ENCODE data around the gene UQCRH.
"Not testable (repeated sequence)": the region's sequence is repeated elsewhere in the genome, so short reads cannot be mapped to it uniquely, and the experiment has no call there.

UQCRH gene

DNA sequence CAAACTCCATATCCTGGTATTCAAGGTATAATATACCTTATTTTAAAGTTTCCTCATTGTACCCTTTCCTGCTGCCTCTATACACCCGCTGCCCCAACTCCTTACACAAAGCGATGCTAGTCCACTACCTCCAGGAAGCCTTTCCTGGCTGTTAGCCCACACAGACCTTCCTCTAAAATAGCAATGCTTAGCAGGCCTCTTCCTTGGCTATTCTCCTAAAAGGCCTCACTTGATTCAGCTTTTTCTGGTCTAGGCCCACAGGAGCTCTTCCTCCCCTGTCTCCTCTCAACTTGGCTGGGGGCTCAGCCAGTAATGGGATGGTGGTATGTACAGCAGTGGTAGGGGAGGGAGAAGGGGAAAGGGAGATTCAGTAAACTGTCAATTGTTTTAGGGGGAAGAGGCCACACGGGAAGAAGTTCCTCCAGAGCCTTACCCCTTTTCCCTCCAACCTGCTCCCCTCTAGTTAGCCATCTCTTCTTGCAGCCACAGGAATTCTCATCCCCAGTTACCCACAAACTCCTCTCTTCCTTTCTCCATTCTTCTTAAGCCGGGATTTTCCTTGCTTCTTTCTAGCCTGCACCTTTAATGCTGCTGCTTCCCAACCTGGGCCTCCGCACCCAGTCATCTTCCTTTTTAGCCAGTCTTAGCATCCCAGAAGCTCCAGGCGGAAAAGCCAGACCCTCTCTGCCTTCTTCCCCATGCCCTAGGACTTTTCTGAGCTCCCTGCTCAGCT, 2.7 kb upstream of the UQCRH start:
- no peak for FAIRE-seq

- no peak for FAIRE-seq
Measured at GRCh38 chr1:46301406-46301807, 2.1 kb upstream of the UQCRH start.

DNA sequence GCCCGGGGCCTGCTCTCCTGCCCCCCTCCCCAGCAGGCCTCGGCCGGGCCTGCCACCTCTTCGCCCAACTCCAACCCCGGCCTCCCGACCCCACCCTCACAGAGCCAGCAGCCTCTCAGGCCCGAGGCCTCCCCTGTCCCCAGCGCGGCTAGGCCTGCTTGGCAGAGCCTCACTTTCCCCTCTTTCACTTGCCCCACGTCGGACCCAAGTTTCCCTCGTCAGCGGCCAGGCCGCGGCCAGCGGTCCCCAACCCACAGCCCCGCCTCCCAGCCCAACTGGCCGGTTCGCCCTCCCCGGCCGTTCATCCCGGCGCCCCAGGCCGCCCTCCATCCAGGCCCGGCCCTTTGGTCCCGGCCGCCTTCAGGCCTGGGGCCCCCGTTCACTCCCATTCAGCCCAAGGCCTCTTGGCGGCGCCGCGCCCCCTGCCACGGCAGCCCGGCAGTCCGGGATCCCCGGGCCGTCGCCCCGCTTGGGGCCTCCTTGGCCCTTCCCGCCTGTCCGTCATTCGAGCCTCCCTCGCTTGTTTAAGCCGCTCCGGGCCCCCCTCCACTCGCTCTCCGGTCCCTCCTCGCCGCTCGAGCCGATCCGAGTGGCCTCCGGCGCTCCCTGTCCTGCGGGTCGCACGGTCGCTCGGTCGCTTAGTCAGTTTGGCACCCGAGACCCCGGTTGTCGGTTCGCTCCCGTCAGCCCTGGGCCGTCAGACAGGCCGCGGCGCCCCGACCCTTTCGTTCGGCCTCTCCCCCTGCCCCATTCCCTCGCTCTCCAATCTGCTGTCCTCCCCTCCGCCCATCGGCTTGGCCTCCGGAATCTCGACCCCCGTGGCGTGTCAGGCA, 1.5 kb upstream of the UQCRH start:
- no peak for FAIRE-seq

- no peak for FAIRE-seq
Measured at GRCh38 chr1:46302641-46303037, 859 bp upstream of the UQCRH start.

- no peak for FAIRE-seq
Measured at GRCh38 chr1:46303872-46304326, 401 bp downstream of the UQCRH start.

DNA sequence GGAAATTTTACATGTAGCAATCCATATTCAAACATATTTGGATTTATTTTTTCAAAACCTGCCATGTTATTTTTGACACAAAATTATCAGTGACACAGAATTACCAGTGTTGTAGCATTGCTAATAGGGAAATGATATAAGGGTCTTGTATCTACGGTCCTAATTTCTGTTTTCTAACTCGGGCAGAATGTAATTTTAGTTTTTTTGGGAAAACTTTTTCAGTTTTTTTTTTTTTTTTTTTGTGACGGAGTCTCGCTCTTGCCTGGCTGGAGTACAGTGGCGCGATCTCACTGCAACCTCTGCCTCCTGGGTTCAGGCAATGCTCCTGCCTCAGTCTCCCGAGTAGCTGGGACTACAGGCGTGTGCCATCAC, 2.6 kb downstream of the UQCRH start:
- FAIRE-seq, result no peak

DNA sequence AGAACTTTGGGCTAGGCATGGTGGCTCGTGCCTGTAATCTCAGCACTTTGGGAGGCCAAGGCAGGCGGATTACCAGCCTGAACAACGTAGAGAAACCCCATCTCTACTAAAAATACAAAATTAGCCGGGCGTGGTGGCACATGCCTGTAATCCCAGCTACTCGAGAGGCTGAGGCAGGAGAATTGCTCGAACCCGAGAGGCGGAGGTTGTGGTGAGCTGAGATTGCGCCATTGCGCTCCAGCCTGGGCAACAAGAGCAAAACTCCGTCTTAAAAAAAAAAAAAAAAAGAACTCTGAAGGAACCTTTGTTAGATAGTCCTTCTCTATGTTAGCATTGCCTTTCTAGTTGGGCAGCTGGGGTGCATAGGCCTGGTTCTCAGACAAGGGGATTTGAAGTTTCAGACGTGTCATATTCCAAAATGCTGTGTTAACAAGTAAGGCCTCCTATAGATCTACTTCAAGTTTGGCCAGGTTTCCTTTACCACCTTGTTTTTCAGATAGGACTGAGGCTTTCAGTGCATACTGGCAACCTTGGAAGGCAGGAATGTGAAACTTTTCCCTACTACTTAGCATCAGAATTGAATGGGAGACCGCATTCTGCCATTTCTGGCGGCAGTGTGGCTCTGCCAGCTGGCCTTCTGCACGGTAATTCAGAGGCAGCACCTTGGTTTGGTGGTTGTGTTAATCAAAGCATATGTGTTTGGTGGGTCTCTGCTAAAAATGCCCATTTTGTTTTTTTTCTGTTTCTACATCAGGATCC, 6.1 kb downstream of the UQCRH start:
- FAIRE-seq, result no peak

GRCh38 chr1:46310321-46310720, 6.8 kb downstream of the UQCRH start:
- FAIRE-seq, result no peak

DNA sequence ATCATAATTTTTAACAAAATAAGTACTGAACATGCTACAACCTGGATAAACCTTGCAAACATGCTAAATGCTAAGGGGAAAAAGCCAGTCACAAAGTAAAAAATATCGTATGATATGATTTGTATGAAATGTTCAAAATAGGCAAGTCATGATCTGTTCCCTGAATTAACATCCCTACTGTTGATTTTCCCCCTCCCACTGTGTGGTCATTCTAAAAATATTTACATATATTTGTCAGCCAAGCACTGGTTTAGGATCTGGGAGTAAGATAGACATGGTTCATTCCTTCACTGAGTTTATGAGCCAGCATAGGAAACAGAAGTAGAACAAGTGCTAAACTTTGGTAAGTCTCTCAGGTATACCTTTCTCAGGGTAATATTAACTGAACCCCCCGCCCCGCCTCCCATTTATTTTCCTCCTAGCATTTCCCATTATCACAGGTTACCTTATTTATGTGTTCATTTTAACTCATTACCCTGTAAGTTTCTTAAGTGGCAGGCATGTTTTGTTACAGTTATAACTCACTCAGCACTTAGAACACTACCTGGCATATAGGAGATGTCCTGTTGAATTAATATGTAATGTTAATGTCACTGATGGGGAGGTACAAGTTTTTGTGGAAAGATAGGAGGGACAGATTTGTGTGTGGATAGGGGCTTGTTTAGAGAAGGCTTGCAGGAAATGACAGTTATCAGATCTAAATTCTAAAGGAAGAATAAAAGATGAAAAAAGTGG, 12.3 kb downstream of the UQCRH start:
- no peak for FAIRE-seq

DNA sequence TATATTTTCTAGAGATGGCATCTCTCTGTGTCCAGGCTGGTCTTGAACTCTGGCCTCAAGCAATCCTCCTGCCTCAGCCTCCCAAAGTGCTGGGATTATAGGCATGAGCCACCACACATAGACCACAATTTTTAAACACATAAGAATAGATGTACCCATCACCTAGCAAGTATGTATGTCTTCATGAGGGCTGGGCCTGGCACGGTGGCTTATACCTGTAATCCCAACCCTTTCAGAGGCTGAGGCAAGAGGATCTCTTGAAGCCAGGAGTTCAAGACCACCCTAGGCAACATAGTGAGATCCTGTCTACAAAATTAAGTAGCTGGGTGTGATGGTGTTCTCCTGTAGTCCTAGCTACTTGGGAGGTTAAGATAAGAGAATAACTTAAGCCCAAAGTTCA, 13.8 kb downstream of the UQCRH start:
- FAIRE-seq, result no peak

DNA sequence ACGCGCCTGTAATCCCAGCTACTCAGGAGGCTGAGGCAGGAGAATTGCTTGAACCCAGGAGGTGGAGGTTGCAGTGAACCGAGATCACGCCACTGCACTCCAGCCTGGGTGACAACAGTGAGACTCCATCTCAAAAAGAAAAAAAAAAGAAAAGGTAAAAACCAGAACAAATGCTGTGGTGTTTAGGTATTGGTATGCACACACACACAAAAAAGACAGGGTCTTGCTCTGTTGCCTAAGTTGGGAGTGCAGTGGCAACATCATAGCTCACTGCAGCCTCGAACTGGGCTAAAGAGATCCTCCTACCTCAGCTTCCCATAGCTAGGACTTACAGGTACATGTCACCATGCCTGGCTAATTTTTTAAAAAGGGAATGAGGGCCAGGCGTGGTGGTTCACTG, 15.8 kb downstream of the UQCRH start:
- not testable (repeated sequence) for FAIRE-seq

DNA sequence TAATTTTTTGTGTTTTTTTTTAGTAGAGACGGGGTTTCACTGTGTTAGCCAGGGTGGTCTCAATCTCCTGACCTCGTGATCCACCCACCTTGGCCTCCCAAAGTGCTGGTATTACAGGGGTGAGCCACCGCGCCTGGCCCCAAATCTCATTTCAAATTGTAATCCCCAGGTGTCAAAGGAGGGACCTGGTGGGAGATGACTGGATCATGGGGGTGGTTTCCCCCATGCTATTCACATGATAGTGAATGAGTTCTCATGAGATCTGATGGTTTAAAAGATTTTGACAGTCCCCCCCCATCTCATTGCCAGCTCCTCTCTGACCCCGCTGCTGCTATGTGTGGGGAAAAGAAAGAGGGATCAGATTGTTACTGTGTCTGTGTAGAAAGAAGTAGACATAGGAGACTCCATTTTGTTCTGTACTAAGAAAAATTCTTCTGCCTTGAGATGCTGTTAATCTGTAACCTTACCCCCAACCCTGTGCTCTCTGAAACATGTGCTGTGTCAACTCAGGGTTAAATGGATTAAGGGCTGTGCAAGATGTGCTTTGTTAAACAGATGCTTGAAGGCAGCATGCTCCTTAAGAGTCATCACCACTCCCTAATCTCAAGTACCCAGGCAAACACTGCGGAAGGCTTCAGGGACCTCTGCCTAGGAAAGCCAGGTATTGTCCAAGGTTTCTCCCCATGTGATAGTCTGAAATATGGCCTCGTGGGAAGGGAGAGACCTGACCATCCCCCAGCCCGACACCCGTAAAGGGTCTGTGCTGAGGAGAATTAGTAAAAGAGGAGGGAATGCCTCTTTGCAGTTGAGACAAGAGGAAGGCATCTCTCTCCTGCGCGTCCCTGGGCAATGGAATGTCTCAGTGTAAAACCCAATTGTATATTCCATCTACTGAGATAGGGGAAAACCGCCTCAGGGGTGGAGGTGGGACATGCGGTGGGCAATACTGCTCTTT, 16.7 kb downstream of the UQCRH start:
- not testable (repeated sequence) for FAIRE-seq

DNA sequence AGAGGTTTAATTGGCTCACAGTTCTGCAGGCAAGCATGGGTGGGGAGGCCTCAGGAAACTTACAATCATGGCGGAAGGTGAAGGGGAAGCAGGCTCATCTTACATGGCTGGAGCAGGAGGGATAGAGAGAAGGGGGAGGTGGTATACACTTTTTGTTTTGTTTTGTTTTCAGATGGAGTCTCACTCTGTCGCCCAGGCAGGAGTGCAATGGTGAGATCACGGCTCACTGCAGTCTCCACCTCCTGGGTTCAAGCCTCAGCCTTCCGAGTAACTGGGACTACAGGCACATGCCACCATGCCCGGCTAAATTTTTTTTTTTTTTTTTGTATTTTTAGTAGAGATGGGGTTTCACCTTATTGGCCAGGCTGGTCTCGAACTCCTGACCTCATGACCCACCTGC, 18.7 kb downstream of the UQCRH start:
- FAIRE-seq, result not testable (repeated sequence)

DNA sequence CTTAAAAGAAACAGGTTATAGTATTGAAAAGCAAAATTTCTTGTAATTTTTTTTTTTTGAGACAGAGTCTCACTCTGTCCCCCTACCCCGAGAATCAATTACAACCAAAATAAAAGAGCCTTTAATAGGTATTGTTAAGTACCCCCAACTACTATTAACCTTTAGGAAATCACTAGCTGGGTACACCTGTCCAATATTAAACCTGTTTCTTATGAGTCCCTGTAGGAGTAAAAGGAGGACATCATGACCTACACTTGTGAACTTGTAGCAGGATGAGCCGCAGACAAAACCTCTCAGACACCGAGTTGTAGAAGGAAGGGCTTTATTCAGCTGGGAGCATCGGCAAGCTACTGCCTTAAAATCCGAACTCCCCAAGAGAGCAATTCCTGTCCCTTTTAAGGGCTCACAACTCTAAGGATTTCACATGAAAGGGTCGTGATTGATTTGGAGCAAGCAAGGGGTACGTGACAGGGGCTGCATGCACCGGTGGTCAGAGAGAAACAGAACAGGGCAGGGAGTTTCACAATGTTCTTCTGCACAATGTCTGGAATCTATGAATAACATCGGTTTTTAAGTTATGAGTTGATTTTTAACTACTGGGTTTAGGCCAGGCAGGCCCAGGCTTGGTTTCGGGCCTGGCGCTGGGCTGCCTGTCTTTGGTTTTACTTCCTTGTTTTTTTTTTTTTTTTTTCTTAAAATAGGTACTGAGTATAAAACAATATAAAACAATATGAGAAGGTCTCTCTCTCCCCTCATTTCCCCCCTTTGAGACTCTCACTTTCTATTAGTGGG, 22.0 kb downstream of the UQCRH start:
- FAIRE-seq, result not testable (repeated sequence)

DNA sequence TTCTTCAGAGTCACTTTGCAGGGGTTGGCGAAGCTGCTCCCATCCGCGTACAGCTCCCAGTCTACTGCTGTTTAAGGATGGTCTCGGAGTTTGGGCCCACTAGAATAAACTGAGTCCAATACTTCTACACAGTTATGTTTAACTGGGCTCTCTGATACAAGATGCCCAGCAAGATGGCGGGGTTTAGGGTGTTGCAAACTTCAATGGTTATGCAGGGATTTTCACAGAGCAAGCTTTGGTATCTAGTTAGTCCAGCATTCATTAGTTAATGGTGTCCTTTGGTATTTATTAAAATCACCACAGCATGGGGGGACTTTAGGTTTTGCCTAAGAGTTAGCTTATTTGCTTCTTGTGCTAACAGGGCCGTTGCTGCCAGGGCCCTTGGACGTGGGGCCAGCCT, 24.7 kb downstream of the UQCRH start:
- FAIRE-seq, result not testable (repeated sequence)

DNA sequence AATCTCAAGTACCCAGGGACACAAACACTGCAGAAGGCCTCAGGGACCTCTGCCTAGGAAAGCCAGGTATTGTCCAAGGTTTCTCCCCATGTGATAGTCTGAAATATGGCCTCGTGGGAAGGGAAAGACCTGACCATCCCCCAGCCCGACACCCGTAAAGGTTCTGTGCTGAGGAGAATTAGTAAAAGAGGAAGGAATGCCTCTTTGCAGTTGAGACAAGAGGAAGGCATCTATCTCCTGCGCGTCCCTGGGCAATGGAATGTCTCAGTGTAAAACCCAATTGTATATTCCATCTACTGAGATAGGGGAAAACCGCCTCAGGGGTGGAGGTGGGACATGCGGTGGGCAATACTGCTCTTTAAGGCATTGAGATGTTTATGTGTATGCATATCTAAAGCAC, 26.3 kb downstream of the UQCRH start:
- not testable (repeated sequence) for FAIRE-seq

DNA sequence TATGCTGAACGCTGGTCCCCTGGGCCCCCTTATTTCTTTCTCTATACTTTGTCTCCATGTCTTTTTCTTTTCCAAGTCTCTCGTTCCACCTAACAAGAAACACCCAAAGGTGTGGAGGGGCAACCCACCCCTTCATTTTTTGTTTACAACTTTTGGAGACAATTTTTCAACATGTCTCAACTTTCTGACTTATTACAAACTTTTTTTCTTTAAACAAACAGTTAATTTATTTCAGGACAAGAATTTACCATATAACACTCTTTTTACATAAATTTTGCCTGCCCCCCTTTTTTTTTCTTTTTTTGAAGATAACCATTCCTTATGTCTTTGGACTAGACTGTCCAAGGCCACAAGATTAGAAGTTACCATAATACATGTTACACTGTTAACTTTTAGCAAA, 26.9 kb downstream of the UQCRH start:
- not testable (repeated sequence) for FAIRE-seq

- not testable (repeated sequence) for FAIRE-seq
Measured at GRCh38 chr1:46331786-46332540, 28.5 kb downstream of the UQCRH start.

GRCh38 chr1:46333300-46334029, 30.0 kb downstream of the UQCRH start:
- FAIRE-seq, result peak; percentile 30

Measured in A204.1 (cell line).